Fibroblast of lung (primary cell): ENCODE measurements around the gene USH1G. TPM values are rescaled to one million over a fixed set of nuclear protein-coding genes. Genes with fewer than 3 reads are reported as not detected.
A peak's percentile ranks its signal among the peaks of the same experiment; 100 is the strongest.

ENCODE experiments used
- DNase-seq, 2 donors: peaks; one replicate each; pipeline versions ENCODE4 v3.0.0 to v3.0.0-alpha.2; 2010; ENCODE audit warnings: low read depth in 2 of 2
- H2AFZ ChIP-seq: 2 replicates; pipeline ENCODE4 v1.5.1; 2012; ENCODE audit warnings: low read length, control low read depth, inconsistent platforms
- H3K27ac ChIP-seq: 2 replicates; pipeline ENCODE4 v1.5.1; 2011; ENCODE audit warnings: low read length, control low read depth; ENCODE audit not compliant: insufficient read depth
- H3K27me3 ChIP-seq: 2 replicates; pipeline ENCODE4 v1.5.1; 2011; ENCODE audit warnings: mild to moderate bottlenecking, low read length; ENCODE audit not compliant: control insufficient read depth, insufficient read depth
- H3K36me3 ChIP-seq: 2 replicates; pipeline ENCODE4 v1.5.1; 2011; ENCODE audit warnings: low read length; ENCODE audit not compliant: control insufficient read depth, insufficient read depth
- H3K4me1 ChIP-seq: 2 replicates; pipeline ENCODE4 v1.5.1; 2011; ENCODE audit warnings: low read length; ENCODE audit not compliant: control insufficient read depth, insufficient read depth; ENCODE audit errors: extremely low read depth
- H3K4me2 ChIP-seq: 2 replicates; pipeline ENCODE4 v1.5.1; 2011; ENCODE audit warnings: low read length, control low read depth; ENCODE audit not compliant: insufficient read depth; ENCODE audit errors: extremely low read depth
- H3K4me3 ChIP-seq, 4 experiments: fragments of 200-600 bp in 1 of 4; sonication (generic) in 1 of 4; replicated peaks in 1 of 4; 2 replicates each; pipeline ENCODE4 v1.5.1; 2011 to 2016; ENCODE audit warnings: low read length in 4 of 4, low read depth in 3 of 4, mild to moderate bottlenecking in 3 of 4, control low read depth in 2 of 4, inconsistent platforms in 1 of 4, mixed read lengths in 1 of 4; ENCODE audit not compliant: insufficient read depth in 1 of 4; ENCODE audit errors: control extremely low read depth in 1 of 4
- H3K79me2 ChIP-seq: 2 replicates; pipeline ENCODE4 v1.5.1; 2012; ENCODE audit warnings: mild to moderate bottlenecking, low read length, inconsistent platforms; ENCODE audit not compliant: control insufficient read depth, insufficient read depth
- H3K9ac ChIP-seq: 2 replicates; pipeline ENCODE4 v1.5.1; 2011; ENCODE audit warnings: mild to moderate bottlenecking, low read length, control low read depth; ENCODE audit not compliant: insufficient read depth
- H3K9me3 ChIP-seq: 2 replicates; pipeline ENCODE4 v1.5.1; 2012; ENCODE audit warnings: low read depth, low read length; ENCODE audit not compliant: control insufficient read depth, insufficient read depth
- H4K20me1 ChIP-seq: 2 replicates; pipeline ENCODE4 v1.5.1; 2011; ENCODE audit warnings: low read length; ENCODE audit not compliant: control insufficient read depth, insufficient read depth; ENCODE audit errors: extremely low read depth
- CTCF ChIP-seq, 2 donors: IDR thresholded peaks in 1 of 2; conservative IDR thresholded peaks in 1 of 2; 1 replicate in 1 of 2; 2 replicates in 1 of 2; pipeline ENCODE4 v1.5.1; 2011 to 2012; ENCODE audit warnings: low read length in 2 of 2, control low read depth in 1 of 2, inconsistent platforms in 1 of 2, low read depth in 1 of 2, mild to moderate bottlenecking in 1 of 2
- EZH2 ChIP-seq: IDR thresholded peaks from 2 replicates; pipeline ENCODE4 v1.5.1; 2012; ENCODE audit warnings: low read length, control low read depth, mild to moderate bottlenecking; ENCODE audit errors: missing control alignments
- polyA plus RNA-seq, 2 donors: library from polyadenylated mRNA; depleted of rRNA in 1 of 2; stranded (reverse) in 1 of 2; unstranded in 1 of 2; fragments of >200 nt; gene quantifications; 2 replicates each; pipeline ENCODE4 v1.2.1, GENCODE V29; 2011 to 2012; ENCODE audit warnings: missing spikeins in 1 of 2
- total RNA-seq: library from RNA; depleted of rRNA; stranded (reverse); fragments of >200 nt; gene quantifications from 2 replicates; pipeline ENCODE4 v1.2.1, GENCODE V29; 2014

USH1G gene
- total and polyA plus RNA-seq, 2 donors (not counting 1 experiment from before 2014, with no cell fraction given), result not detected

- no peaks in the 10 kb centered on the region for H3K4me1 ChIP-seq
- H2AFZ ChIP-seq, result no peak overlapping the region
- H3K27me3 ChIP-seq, result peaks cover 45% of the 10 kb centered on the region
- H3K9me3 ChIP-seq, result no peaks in the 10 kb centered on the region
- H3K4me3 ChIP-seq, result no peak overlapping the region
- no peak for DNase-seq
- H3K27ac ChIP-seq, result no peak overlapping the region
- H3K36me3 ChIP-seq, result no peaks in the 10 kb centered on the region
- no peaks in the 10 kb centered on the region for H4K20me1 ChIP-seq
- no peaks in the 10 kb centered on the region for H3K79me2 ChIP-seq
- TF ChIP-seq EZH2 (no peak), CTCF (conservative IDR thresholded peaks at IDR 0.05 in 1 of 2, IDR thresholded peaks at IDR 0.05 in 1 of 2; ENCODE audit: low read depth in 1 of 2, low read length in 2 of 2) (no peak)
- H3K4me2 ChIP-seq, result no peak overlapping the region
- no peak overlapping the region for H3K9ac ChIP-seq
Observed at GRCh38 chr17:74938194-74938950, 15.3 kb upstream of the USH1G start.

- Histone ChIP-seq H3K27ac (no peak overlapping the region), H3K79me2 (no peaks in the 10 kb centered on the region), H3K27me3 (peaks cover 45% of the 10 kb centered on the region), H3K4me2 (no peak overlapping the region), H3K4me3 (no peak overlapping the region), H4K20me1 (no peaks in the 10 kb centered on the region), H3K36me3 (no peaks in the 10 kb centered on the region), H3K9ac (no peak overlapping the region), H3K9me3 (no peaks in the 10 kb centered on the region), H2AFZ (no peak overlapping the region), H3K4me1 (no peaks in the 10 kb centered on the region)
- TF ChIP-seq CTCF (conservative IDR thresholded peaks at IDR 0.05 in 1 of 2, IDR thresholded peaks at IDR 0.05 in 1 of 2; ENCODE audit: low read depth in 1 of 2, low read length in 2 of 2) (no peak), EZH2 (peak; percentile 1)
- DNase-seq, result no peak
Observed at GRCh38 chr17:74937064-74938051, 14.3 kb upstream of the USH1G start.

- TF ChIP-seq CTCF (conservative IDR thresholded peaks at IDR 0.05 in 1 of 2, IDR thresholded peaks at IDR 0.05 in 1 of 2; ENCODE audit: low read depth in 1 of 2, low read length in 2 of 2) (no peak), EZH2 (peak; percentile 61)
- Histone ChIP-seq H3K4me3 (no peak overlapping the region), H3K79me2 (no peaks in the 10 kb centered on the region), H4K20me1 (no peaks in the 10 kb centered on the region), H2AFZ (no peak overlapping the region), H3K4me1 (no peaks in the 10 kb centered on the region), H3K27ac (no peak overlapping the region), H3K36me3 (no peaks in the 10 kb centered on the region), H3K9ac (no peak overlapping the region), H3K9me3 (no peaks in the 10 kb centered on the region), H3K4me2 (no peak overlapping the region), H3K27me3 (peaks cover 45% of the 10 kb centered on the region)
- DNase-seq, result no peak
Observed at GRCh38 chr17:74936470-74936799, 13.4 kb upstream of the USH1G start.
